CD14-positive monocyte (primary cell): ENCODE data around the gene RACK1. TPM values are rescaled to one million over a fixed set of nuclear protein-coding genes. Genes with fewer than 3 reads are reported as not detected.

ENCODE experiments used
- DNase-seq, 3 donors: peaks; one replicate each; pipeline ENCODE4 v3.0.0-alpha.2; 2011 to 2022
- H2AFZ ChIP-seq: 2 replicates; pipeline ENCODE4 v1.6.0; 2012; ENCODE audit warnings: mild to moderate bottlenecking, low read depth, low read length, inconsistent platforms; ENCODE audit not compliant: insufficient read depth, poor library complexity, severe bottlenecking
- H3K27ac ChIP-seq, 2 donors: 1 replicate in 1 of 2; 2 replicates in 1 of 2; pipeline ENCODE4 v1.5.1; 2012 to 2013; ENCODE audit warnings: low read length in 2 of 2, control low read depth in 1 of 2, inconsistent platforms in 1 of 2, low read depth in 1 of 2, mild to moderate bottlenecking in 1 of 2
- H3K27me3 ChIP-seq, 2 donors: one replicate each; pipeline versions ENCODE4 v1.6.0 to v1.6.1; 2011 to 2013; ENCODE audit warnings: low read length in 2 of 2; ENCODE audit not compliant: control insufficient read depth in 2 of 2, insufficient read depth in 2 of 2
- H3K36me3 ChIP-seq, 2 donors: replicated peaks in 1 of 2; 1 replicate in 1 of 2; 2 replicates in 1 of 2; pipeline versions ENCODE4 v1.5.1 to v1.6.1; 2012 to 2013; ENCODE audit warnings: low read length in 2 of 2, control low read depth in 1 of 2, inconsistent platforms in 1 of 2, mild to moderate bottlenecking in 1 of 2; ENCODE audit not compliant: insufficient read depth in 2 of 2, control insufficient read depth in 1 of 2
- H3K4me1 ChIP-seq, 2 donors: 1 replicate in 1 of 2; 2 replicates in 1 of 2; pipeline versions ENCODE4 v1.5.1 to v1.6.1; 2012 to 2013; ENCODE audit warnings: low read length in 2 of 2, control low read depth in 1 of 2, inconsistent platforms in 1 of 2, mild to moderate bottlenecking in 1 of 2, moderate library complexity in 1 of 2; ENCODE audit not compliant: insufficient read depth in 2 of 2, control insufficient read depth in 1 of 2
- H3K4me2 ChIP-seq: replicated peaks from 2 replicates; pipeline ENCODE3; 2012; ENCODE audit warnings: low read length, moderate library complexity, mild to moderate bottlenecking; ENCODE audit not compliant: poor library complexity, severe bottlenecking; ENCODE audit errors: extremely low read depth
- H3K4me3 ChIP-seq, 3 experiments: fragments of 200-600 bp in 1 of 3; sonication (generic) in 1 of 3; replicated peaks in 1 of 3; 1 replicate in 2 of 3; 2 replicates in 1 of 3; pipeline ENCODE4 v1.5.1; 2011 to 2013; ENCODE audit warnings: low read length in 3 of 3, mild to moderate bottlenecking in 3 of 3, control low read depth in 2 of 3, low read depth in 2 of 3, inconsistent platforms in 1 of 3, moderate library complexity in 1 of 3
- H3K79me2 ChIP-seq: 2 replicates; pipeline ENCODE4 v1.6.0; 2012; ENCODE audit warnings: mild to moderate bottlenecking, control low read depth, inconsistent platforms, low read length, moderate library complexity; ENCODE audit not compliant: insufficient read depth
- H3K9ac ChIP-seq: 2 replicates; pipeline ENCODE4 v1.6.0; 2017; ENCODE audit warnings: low read length, mild to moderate bottlenecking; ENCODE audit not compliant: insufficient read depth, poor library complexity, severe bottlenecking
- H3K9me3 ChIP-seq, 2 donors: replicated peaks in 1 of 2; 1 replicate in 1 of 2; 2 replicates in 1 of 2; pipeline versions ENCODE4 v1.5.1 to v1.6.1; 2012 to 2013; ENCODE audit warnings: low read length in 2 of 2, control low read depth in 1 of 2; ENCODE audit not compliant: control insufficient read depth in 1 of 2, insufficient read depth in 1 of 2
- H4K20me1 ChIP-seq: 2 replicates; pipeline ENCODE4 v1.6.0; 2012; ENCODE audit warnings: mild to moderate bottlenecking, low read length, control low read depth, moderate library complexity; ENCODE audit not compliant: insufficient read depth
- H3K27ac Mint-ChIP-seq, 7 donors: one replicate each; pipeline ENCODE4 v1.8.0; 2020; ENCODE audit warnings: mild to moderate bottlenecking in 7 of 7, mixed read lengths in 7 of 7, moderate library complexity in 6 of 7, inconsistent platforms in 2 of 7
- H3K27me3 Mint-ChIP-seq, 3 donors: one replicate each; pipeline ENCODE4 v1.8.0; 2021 to 2022; ENCODE audit warnings: low read depth in 3 of 3, mild to moderate bottlenecking in 3 of 3, mixed read lengths in 3 of 3, moderate library complexity in 3 of 3, inconsistent platforms in 1 of 3
- H3K36me3 Mint-ChIP-seq, 2 donors: one replicate each; pipeline ENCODE4 v1.8.0; 2020; ENCODE audit warnings: mixed read lengths in 2 of 2, inconsistent platforms in 1 of 2, mild to moderate bottlenecking in 1 of 2
- H3K4me1 Mint-ChIP-seq: one replicate; pipeline ENCODE4 v1.8.0; 2020; ENCODE audit warnings: mild to moderate bottlenecking, mixed read lengths
- H3K4me3 Mint-ChIP-seq, 2 donors: one replicate each; pipeline ENCODE4 v1.8.0; 2020; ENCODE audit warnings: mild to moderate bottlenecking in 2 of 2, mixed read lengths in 2 of 2, moderate library complexity in 1 of 2
- H3K9me3 Mint-ChIP-seq, 7 donors: one replicate each; pipeline ENCODE4 v1.8.0; 2020 to 2022; ENCODE audit warnings: mixed read lengths in 7 of 7, mild to moderate bottlenecking in 6 of 7, moderate library complexity in 6 of 7, inconsistent platforms in 2 of 7
- WGBS: methylation state at CpG from one replicate; pipeline ENCODE4 v1.1.5; 2013; ENCODE audit warnings: missing lambda C conversion rate; ENCODE audit not compliant: insufficient coverage; 5-methylcytosine and 5-hydroxymethylcytosine counted together
- intact Hi-C, 2 donors: fragments of 100-400 bp; cut with micrococcal nuclease; formaldehyde crosslinking; loops; one replicate each; pipeline versions ENCODE4 v1.15.0 to v1.15.1; 2023
- polyA plus RNA-seq, 3 donors: library from polyadenylated mRNA; depleted of rRNA in 1 of 3; unstranded in 2 of 3; stranded (reverse) in 1 of 3; fragments of 300-500 nt in 2 of 3; fragments of >200 nt in 1 of 3; fragmentation: Illumina TruSeq in 2 of 3; gene quantifications; 1 replicate in 2 of 3; 2 replicates in 1 of 3; pipeline ENCODE4 v1.2.3, GENCODE V29; 2012 to 2021
- TF ChIP-seq, protein P1 (sequence below): fragments of 200-600 bp; IDR thresholded peaks from one replicate; pipeline ENCODE4 v1.8.0; 2022; ENCODE audit warnings: antibody characterized with exemption, mild to moderate bottlenecking

RACK1 gene
- polyA plus RNA-seq, 3 donors, result 1,150 to 2,356 (median 1,195) TPM

DNA sequence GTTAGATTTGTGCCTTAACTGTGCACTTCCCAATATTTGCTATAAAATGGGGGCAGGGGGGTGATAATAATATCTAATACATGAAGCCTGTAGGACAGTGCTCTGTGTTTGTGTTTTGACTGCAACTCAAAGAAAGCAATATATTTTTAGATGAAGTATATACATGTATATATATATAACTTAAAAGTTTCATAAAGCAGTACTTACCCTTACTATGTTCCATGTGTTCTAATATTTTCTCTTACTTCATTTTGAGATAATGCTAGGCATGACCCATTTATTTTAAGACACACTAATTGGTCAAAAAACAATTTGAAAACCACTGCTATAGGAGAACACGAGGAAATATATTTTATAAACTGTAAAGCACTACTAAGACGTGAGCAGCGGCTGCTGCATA is 14.9 kb upstream of the RACK1 start:
- DNase-seq, result no peak
- Histone ChIP-seq H3K27ac (peak overlapping the region in 1 of 2 donors; percentile 93), H3K4me2 (peak overlapping the region; percentile 99), H3K9me3 (no peaks in the 10 kb centered on the region), H4K20me1 (peaks cover 49% of the 10 kb centered on the region), H2AFZ (no peak overlapping the region), H3K36me3 (peaks cover 16 to 44% of the 10 kb centered on the region in 2 donors), H3K9ac (peak overlapping the region; percentile 29), H3K79me2 (peaks cover 97% of the 10 kb centered on the region), H3K4me1 (peaks cover 25 to 46% of the 10 kb centered on the region in 2 donors), H3K27me3 (no peaks in the 10 kb centered on the region), H3K4me3 (peak overlapping the region in 1 of 3 experiments; percentile 89)
- peaks cover 53% of the 10 kb centered on the region for H3K4me1 Mint-ChIP-seq
- no peak overlapping the region for H3K4me3 Mint-ChIP-seq
- peak overlapping the region in 1 of 7 donors; percentile 30 for H3K27ac Mint-ChIP-seq
- H3K9me3 Mint-ChIP-seq, result no peaks in the 10 kb centered on the region
- peaks cover 30 to 36% of the 10 kb centered on the region in 2 donors for H3K36me3 Mint-ChIP-seq
- no CpG with 5 or more reads among the region's 3 CpGs for WGBS
- H3K27me3 Mint-ChIP-seq, result peaks cover 0 to 1% (median 0%) of the 10 kb centered on the region in 3 donors
- TF ChIP-seq, protein P1, sequence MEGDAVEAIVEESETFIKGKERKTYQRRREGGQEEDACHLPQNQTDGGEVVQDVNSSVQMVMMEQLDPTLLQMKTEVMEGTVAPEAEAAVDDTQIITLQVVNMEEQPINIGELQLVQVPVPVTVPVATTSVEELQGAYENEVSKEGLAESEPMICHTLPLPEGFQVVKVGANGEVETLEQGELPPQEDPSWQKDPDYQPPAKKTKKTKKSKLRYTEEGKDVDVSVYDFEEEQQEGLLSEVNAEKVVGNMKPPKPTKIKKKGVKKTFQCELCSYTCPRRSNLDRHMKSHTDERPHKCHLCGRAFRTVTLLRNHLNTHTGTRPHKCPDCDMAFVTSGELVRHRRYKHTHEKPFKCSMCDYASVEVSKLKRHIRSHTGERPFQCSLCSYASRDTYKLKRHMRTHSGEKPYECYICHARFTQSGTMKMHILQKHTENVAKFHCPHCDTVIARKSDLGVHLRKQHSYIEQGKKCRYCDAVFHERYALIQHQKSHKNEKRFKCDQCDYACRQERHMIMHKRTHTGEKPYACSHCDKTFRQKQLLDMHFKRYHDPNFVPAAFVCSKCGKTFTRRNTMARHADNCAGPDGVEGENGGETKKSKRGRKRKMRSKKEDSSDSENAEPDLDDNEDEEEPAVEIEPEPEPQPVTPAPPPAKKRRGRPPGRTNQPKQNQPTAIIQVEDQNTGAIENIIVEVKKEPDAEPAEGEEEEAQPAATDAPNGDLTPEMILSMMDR, result no peak
- intact Hi-C loops, result no loop called here

DNA sequence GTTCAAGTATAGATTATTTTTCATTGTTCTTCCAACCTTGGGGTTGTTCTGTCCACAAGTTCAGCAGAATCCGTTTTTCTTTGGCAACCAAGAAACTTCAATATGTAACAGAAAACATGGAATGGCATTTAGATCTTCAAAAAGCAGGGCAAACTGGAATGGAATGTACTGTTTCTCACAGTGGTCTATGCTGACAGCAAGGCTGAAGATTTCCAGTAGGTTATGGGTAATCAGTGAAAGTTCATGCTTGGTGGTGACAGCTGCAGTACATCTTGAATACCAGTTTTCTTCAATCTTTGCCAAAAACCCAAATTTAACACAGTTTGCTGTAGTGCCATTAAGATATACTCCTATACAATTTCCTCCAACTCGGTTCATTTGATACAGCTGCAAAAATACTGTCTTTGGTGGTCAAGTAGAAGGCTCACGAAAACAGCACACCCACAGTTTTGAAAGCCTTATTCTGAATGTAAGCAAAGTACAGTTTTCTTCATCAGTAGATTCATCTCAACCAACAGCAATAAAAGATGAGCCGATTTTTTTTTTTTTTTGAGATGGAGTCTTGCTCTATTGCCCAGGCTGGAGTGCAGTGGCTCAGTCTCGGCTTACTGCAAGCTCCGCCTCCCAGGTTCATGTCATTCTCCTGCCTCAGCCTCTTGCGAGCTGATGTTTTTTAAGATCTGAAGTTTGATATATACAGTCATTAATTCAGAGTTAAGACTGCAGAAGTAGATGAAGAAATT is 12.3 kb upstream of the RACK1 start:
- peaks cover 37 to 47% of the 10 kb centered on the region in 2 donors for H3K36me3 Mint-ChIP-seq
- Histone ChIP-seq H4K20me1 (peaks cover 73% of the 10 kb centered on the region), H3K79me2 (peaks cover 100% of the 10 kb centered on the region), H3K4me3 (no peak overlapping the region), H3K27ac (no peak overlapping the region), H3K9me3 (no peaks in the 10 kb centered on the region), H3K27me3 (no peaks in the 10 kb centered on the region), H3K4me1 (peaks cover 20 to 37% of the 10 kb centered on the region in 2 donors), H2AFZ (no peak overlapping the region), H3K9ac (no peak overlapping the region), H3K4me2 (no peak overlapping the region), H3K36me3 (peaks cover 19 to 61% of the 10 kb centered on the region in 2 donors)
- H3K9me3 Mint-ChIP-seq, result no peaks in the 10 kb centered on the region
- H3K4me1 Mint-ChIP-seq, result peaks cover 56% of the 10 kb centered on the region
- 86% methylated on average over 1 of the region's 7 CpGs for WGBS
- H3K4me3 Mint-ChIP-seq, result no peak overlapping the region
- no peak for DNase-seq
- TF ChIP-seq, protein P1, result no peak
- intact Hi-C loops, result no loop called here
- peaks cover 0 to 1% (median 0%) of the 10 kb centered on the region in 3 donors for H3K27me3 Mint-ChIP-seq
- peak overlapping the region in 1 of 7 donors; percentile 12 for H3K27ac Mint-ChIP-seq
